ENCODE results near the gene KIFC3.
"Not testable (repeated sequence)": the region's sequence is repeated elsewhere in the genome, so short reads cannot be mapped to it uniquely, and the experiment has no call there.

KIFC3 gene

DNA sequence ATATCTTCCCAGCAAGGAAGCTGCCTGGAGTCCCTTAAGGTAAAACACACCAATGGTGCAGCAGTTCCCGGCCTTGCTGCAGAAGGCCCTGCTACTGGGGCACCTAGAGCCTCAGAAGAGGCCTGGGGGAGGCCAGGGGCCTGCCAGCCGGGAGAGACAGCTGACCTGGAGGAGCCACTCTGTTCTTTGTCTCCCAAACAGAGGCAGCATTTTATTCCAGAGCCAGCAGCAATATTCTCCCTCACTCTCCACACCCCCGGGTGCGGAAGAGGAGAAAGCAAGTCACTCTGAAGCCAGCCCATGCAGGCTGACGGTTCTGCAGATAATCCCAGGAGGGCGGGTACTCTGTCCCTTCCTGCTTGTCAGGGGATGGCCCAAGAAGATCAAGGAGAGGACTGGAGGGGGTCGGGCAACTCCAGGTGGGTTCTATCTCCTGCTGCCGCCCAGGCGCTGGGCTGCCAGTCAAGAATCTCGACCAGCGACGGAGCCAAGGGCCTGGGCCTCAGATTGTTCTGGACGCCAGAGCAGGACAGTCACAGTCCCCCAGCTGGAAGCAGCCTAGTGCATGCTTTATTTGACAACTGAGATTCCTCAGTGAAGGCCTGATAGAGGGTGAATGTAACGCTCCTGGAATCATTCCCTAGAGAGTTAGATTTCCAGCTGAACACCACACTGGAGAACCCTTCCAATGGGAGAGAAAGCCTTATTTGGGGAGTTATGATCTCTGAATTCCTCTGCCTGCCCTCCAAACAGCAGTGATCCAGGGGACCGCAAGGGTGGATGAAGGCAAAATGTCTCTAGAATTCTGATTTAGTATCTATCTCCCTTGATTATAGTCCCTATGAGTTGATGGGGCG, 1.1 kb upstream of the KIFC3 start:
- DNase-seq (ENCODE audit: low read depth in 2 of 2), result no peak

DNA sequence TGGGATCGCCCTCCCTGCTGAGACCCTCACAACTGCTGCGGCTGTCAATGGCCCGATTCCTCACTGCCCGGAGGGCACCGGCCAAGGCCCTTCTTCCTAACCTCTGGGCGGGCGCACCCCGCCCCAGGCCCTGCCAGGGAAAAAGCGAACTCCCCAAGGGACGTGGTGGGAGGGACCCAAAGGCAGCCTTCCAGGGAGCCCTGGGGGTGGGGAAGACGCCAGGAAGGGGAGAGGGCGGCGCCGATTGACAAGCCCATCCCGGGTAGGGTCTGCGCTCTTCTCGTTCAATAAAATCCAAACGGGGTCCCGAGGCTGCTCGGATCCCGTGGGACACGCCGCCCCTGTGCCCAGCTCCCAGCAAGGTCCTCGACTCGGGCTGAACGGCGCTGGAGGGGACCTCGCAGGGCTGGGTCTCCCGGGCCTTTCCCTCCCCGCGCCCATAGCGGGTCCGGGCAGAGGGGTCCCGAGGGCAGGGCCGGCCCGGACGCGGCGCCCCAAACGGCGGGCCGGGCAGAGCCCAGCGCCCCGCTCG, 416 bp downstream of the KIFC3 start:
- no peak for DNase-seq (ENCODE audit: low read depth in 2 of 2)

- DNase-seq (ENCODE audit: low read depth in 2 of 2), result no peak
These were observed 1.0 kb downstream of the KIFC3 start for GRCh38 chr16:57801098-57801808.

- no peak for DNase-seq (ENCODE audit: low read depth in 2 of 2)
These were observed 1.8 kb downstream of the KIFC3 start for GRCh38 chr16:57800200-57801097.

DNA sequence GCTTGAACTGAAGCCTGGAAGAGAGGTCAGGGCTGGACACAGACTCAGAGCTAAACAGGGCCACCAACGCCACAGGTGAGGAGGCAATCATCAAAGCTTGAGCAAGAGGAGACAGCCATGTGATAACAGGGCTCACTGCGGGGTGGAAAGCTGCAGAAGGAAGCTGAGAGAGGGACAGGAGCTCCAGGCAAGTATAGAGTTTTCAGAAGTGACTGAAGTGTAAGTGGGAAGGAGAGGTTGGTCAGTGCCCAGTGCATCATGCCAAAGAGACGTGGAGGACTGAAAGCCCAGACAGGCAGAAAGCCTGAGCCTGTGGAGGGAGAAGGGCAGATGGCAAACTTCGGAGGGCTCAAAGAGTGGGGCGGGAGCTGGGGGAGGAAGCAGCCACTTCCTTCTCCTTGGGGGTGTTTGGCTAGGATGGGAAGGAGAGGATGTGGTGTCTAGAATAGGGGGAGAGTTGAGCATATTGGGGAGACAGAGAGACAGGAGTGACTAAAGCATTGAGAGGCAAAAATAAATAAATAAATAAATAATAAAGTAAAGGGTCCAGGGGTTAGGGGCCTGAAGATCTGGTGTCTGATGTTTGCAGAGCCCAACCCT, 2.6 kb downstream of the KIFC3 start:
- no peak for DNase-seq (ENCODE audit: low read depth in 2 of 2)

GRCh38 chr16:57798953-57799599, 3.2 kb downstream of the KIFC3 start:
- no peak for DNase-seq (ENCODE audit: low read depth in 2 of 2)

DNA sequence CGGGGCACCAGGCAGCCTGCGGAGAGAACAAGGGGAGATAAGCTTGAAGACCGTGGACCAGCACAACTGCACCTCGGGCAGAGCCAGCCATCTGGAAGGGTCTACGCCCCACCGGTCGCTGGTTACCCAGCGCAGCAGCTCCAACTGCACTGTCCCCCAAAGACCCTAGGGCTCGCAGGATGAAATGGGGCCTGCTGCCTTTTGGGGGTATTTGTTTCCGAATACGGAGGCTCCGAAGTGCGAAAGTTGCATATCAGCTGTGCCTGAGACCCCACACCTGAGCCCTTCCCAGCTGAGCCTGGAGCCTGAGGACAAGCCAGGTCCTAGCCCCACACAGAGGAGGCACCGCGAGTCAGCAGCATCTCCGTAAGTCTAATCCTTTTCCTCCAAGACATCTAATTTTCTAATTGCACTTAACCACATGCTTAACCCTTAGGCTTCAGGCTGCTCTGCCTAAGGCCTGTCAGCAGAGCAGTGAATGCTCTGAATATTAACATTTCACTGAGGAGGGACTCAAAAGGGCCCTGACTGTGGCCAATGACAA, 4.0 kb downstream of the KIFC3 start:
- no peak for DNase-seq (ENCODE audit: low read depth in 2 of 2)

- no peak for DNase-seq (ENCODE audit: low read depth in 2 of 2)
These were observed 4.6 kb downstream of the KIFC3 start for GRCh38 chr16:57797526-57798266.

GRCh38 chr16:57797216-57797525, 5.1 kb downstream of the KIFC3 start:
- DNase-seq (ENCODE audit: low read depth in 2 of 2), result no peak

- not testable (repeated sequence) for DNase-seq (ENCODE audit: low read depth in 2 of 2)
These were observed 6.3 kb downstream of the KIFC3 start for GRCh38 chr16:57796014-57796413.

DNA sequence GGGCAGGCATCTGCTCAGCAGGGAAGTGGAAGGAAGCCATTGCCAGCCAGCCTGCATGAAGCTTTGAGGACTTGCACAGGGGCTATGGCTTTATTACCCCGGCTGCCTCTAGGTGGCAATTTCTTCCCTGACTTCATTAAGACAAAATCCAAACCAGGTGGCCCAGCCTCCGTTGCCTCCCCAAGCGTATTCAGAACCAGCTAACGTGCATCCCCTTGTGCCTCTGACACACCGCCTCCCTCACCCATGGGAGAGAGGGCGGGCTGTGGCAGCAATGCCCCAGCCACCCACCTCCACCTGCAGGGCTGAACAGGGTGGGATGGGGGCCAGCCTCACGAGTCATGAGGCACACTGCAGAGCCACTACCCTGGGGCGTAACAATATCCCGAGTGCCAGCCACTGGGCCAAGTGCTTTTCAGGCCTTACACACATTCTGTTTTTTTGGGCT, 6.8 kb downstream of the KIFC3 start:
- peak in 1 of 2 experiments; percentile 14 for DNase-seq (ENCODE audit: low read depth in 2 of 2)

GRCh38 chr16:57794849-57795430, 7.4 kb downstream of the KIFC3 start:
- DNase-seq (ENCODE audit: low read depth in 2 of 2), result no peak

GRCh38 chr16:57791893-57792461, 10.3 kb downstream of the KIFC3 start:
- DNase-seq (ENCODE audit: low read depth in 2 of 2), result no peak

DNA sequence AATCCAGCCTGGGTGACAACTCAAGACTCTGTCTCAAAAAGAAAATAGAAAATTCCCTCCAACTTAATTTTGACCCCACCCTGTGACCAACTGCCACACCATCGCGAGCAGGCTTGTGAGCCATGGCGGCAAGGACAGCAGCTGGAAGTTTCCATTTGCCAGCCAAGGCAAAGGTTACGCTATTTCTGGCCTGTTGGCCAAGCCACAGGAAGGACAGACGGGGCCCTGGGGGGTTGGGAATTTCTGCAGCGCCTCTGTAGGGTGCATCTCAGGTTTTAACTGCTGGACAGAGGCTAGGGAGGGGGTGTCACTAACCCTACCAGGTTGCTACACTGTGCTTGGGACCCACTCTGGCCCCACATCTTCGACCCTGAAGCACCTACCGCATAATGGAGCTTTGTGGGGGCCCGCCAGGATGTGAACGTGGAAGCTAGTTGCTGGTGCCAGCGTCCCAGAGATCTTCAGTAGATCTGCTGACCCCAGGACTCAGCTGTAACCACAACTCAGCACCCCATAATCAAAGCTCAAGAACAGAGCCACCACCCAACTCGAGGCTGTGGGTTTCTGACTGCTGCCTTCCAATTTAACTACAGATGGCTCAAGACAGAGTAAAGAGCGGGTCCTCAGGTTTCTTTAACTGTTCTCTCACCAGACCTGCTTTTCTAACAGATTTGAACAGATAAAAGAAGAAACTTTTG, 10.9 kb downstream of the KIFC3 start:
- DNase-seq (ENCODE audit: low read depth in 2 of 2), result no peak

DNA sequence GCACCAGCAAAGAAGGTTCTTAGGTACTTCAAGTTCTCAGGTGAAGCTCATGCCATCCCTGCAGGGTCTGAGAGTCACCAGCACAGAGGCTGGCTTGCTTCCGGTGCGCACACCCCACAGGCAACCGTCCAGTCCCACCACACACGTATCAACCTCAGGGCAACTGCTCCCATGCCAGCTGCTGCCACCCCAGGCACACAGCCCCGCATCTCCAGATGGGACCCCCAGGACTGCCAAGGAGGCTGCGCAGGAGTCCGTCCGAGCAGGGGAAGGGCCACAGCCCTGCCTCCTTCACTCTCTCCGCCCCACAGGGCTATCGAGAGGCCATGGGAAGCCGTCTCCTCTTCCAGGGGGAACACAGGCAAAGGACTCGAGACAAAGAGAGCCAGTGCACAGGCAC, 13.3 kb downstream of the KIFC3 start:
- no peak for DNase-seq (ENCODE audit: low read depth in 2 of 2)

DNA sequence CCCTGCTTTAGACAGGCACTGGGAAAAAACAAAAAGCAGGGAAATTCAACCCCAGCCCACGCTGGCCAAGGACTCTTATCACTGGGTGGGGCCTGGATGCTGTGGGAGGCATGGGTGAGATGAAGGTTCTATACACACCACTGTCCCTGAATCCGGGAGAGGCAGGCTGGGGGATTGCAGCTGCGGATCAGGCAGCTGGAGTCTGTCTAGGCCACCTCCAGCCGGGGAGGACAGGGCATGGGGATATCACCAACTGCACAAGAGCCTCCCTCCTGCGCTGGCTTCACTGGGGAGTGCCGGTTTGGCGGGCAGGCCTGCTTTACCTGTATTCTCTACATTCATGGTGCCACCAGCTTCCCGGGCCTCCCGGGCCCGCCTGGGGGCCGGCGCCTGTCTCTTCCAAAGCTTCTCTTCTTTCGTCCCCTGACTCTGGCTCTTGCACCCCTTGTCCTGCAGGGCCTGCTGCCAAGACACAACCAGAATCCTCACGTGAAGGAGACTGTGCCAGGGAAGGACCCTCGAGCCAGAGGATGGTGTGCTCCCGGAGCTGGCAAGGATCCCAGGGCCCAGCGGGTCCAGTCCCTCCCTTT, 13.9 kb downstream of the KIFC3 start:
- no peak for DNase-seq (ENCODE audit: low read depth in 2 of 2)

GRCh38 chr16:57787519-57787905, 14.8 kb downstream of the KIFC3 start:
- DNase-seq (ENCODE audit: low read depth in 2 of 2), result no peak

Measured in fibroblast of skin of left quadriceps (primary cell).